LNCAP (cell line): Measurements from ENCODE around the gene TNS1.

Experiments used
- TF ChIP-seq, protein P1 (sequence below): fragments of 450-650 bp; IDR thresholded peaks from 2 replicates; pipeline ENCODE4 v1.5.1; 2017; ENCODE audit warnings: mild to moderate bottlenecking

Gene TNS1

DNA sequence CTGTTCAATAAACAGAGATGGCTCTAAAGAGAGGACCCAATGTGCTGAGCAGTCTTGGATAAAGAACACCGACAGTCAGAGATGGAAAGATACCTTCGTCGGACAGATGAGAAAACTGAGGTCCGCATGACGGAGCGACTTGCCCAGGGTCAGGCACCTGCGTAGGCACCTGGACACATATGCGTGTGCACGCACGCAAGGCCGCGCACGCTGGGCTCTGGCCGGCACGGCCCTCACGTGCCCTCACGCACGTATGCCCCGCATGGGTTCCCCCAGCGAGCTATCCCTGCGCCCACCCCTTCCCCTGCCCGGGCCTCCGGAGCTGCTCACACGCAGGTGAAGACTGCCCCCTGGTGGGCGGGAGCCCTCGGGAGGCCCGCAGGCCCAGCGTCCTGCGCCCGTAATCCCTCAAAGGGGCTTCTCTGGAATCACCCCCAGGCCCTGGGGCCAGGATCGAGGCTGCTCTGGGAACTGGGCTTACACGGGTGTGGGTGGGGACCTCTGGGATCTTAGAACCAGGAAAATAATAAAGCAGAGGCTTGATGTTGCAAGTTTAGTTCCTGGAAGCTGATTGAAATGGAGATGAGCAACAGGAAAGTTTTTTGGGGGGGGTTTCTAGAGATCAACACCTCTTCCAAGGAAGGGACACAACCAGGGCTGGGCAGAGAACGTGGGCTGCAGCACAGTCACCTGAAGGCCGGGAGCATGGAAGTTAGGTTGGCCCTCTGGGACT, 246.3 kb downstream of the TNS1 start:
- TF ChIP-seq, protein P1, sequence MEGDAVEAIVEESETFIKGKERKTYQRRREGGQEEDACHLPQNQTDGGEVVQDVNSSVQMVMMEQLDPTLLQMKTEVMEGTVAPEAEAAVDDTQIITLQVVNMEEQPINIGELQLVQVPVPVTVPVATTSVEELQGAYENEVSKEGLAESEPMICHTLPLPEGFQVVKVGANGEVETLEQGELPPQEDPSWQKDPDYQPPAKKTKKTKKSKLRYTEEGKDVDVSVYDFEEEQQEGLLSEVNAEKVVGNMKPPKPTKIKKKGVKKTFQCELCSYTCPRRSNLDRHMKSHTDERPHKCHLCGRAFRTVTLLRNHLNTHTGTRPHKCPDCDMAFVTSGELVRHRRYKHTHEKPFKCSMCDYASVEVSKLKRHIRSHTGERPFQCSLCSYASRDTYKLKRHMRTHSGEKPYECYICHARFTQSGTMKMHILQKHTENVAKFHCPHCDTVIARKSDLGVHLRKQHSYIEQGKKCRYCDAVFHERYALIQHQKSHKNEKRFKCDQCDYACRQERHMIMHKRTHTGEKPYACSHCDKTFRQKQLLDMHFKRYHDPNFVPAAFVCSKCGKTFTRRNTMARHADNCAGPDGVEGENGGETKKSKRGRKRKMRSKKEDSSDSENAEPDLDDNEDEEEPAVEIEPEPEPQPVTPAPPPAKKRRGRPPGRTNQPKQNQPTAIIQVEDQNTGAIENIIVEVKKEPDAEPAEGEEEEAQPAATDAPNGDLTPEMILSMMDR: peak; percentile 84

- TF ChIP-seq, protein P1: no peak
These were observed 247.6 kb downstream of the TNS1 start for GRCh38 chr2:217755027-217755745.

DNA sequence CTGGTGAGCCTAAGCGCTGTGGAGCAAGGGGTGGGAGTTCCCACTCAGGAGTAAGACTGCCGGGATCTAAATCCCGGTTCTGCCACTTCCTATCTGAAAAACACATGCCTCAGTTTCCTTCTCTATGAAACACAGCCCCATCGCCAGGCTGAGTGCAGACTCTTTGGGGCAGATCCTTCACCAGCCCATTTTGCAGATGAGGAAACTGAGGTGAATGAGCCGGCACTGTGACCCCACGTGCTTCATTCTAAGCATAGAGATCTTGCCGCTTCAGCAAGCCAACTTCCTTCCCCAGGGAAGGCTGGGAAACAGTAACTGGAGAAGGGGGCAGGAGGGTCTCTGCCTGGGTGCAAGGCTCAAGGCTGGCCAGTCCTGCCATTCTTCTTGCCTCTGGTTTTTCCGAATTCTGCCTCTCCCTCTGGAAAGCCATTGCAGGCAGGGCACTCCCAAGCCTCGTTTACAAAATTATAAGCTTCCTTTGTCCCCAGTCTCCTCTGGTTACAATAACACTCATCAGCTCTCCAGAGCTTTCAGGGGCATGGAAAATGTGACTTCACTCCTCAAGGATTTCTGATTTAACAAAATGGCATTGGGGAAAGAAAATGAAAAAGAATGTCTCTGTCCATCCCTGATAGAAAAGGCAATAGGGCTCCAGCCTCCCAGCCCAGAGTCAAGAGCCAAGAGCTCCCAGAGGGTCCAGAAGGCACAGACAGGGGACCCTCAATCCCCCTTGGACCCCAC, 249.2 kb downstream of the TNS1 start:
- TF ChIP-seq, protein P1: no peak

DNA sequence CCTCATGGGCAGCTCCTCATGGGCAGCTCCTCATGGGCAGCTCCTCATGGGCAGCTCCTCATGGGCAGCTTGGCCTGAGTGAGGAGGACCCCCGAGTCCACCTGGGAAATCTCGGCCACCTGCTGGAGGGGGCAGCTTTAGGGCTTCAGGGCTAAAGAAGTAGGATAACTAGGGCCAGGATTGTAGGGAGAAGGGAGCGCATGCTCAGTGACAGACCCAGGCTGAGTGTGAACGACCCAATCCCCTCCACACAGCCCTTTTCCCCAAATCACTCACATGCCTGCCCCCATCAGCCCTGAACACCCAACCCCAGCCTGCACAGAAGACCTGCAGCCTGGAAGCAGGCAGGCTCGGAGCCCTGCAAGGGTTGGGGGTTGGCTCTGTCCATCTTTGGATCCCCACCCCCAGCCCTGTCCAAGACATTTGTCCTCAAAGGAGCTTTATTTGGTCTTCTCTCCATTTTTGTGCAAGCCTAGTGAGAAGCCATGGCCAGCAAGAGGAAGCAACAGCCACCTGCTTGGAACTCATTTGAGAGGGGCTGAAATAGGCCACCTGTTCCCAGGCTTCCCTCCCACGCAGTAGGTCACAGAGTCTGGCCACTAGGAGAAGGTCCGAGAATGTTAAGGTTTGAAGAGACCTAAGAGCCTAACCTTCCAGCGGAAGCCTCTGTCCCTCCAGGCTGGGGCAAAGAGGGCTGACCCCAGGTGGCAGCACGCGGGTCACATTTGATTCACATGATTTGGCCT, 249.9 kb downstream of the TNS1 start:
- TF ChIP-seq, protein P1: no peak

DNA sequence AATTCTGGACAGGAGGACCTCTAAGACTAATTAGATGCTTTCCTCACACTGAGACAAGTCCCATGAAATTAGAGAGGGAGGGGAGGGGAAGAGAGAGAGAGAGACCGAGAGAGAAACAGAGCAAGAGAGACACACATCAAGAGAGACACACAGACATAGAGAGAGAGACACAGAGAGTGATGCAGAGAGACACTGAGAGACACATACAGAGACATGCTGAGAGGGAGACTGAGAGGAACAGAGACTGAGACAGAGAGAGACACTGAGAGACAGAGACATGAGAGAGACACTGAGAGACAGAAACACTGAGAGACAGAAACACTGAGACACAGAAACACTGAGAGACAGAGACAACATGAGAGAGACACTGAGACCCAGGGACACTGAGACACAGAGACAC, 250.8 kb downstream of the TNS1 start:
- TF ChIP-seq, protein P1: no peak

DNA sequence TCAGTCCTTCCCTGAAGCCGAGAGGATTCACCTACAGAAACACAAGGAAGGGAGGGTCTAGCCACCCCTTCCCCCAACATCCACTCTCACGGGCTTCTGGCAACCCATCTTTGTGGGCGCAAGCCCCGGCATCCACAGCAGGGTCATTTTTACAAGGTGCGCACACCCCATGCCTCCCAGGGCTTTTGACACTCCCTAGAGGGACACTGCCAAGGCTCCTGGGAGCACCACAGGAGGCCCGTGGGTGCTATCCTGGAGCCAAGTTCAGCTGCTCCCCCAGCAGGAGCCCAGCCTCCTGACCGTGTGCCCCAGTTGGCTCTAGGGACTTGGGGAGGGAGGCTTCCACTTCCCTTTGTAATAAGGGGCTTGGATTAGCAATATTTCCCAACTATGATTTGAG, 251.6 kb downstream of the TNS1 start:
- TF ChIP-seq, protein P1: no peak
